Caco-2 (cell line): Measurements from ENCODE around the gene SSTR3. TPM values are rescaled to one million over a fixed set of nuclear protein-coding genes. Genes with fewer than 3 reads are reported as not detected.

ENCODE experiments used
- BruUV-seq: library from RNA; stranded (reverse); fragments of 400-500 nt; replicated peaks from 2 replicates; lab custom pipeline; 2021; lab: Mats Ljungman, UMichigan
- CTCF ChIA-PET: fragments of 300-600 bp; sonication (Branson Sonifier 250); formaldehyde crosslinking; loops from one replicate; lab custom pipeline; 2022; ENCODE audit warnings: antibody characterized with exemption; lab: Charles Lee
- POLR2A ChIA-PET: fragments of 300-600 bp; sonication (Branson Sonifier 250); formaldehyde crosslinking; loops from one replicate; lab custom pipeline; 2022; ENCODE audit warnings: antibody characterized with exemption; lab: Charles Lee
- DNase-seq, 2 experiments: peaks; one replicate each; pipeline versions ENCODE4 v3.0.0 to v3.0.0-alpha.2; 2020 to 2022
- H3K27me3 ChIP-seq: replicated peaks from 2 replicates; pipeline ENCODE4 v1.6.0; 2011; ENCODE audit warnings: low read length; ENCODE audit not compliant: control insufficient read depth, insufficient read depth
- H3K36me3 ChIP-seq: 2 replicates; pipeline ENCODE4 v1.5.1; 2011; ENCODE audit warnings: low read length; ENCODE audit not compliant: control insufficient read depth, insufficient read depth
- H3K4me1 ChIP-seq: fragments of 250-450 bp; sonication (Bioruptor Pico); 2 replicates; pipeline ENCODE4 v1.5.1; 2020; ENCODE audit warnings: mild to moderate bottlenecking
- H3K4me3 ChIP-seq: 2 replicates; pipeline ENCODE4 v1.5.1; 2011; ENCODE audit warnings: low read depth, mild to moderate bottlenecking, control low read depth, low read length
- H3K9me3 ChIP-seq: fragments of 250-450 bp; sonication (Bioruptor Pico); 2 replicates; pipeline ENCODE4 v1.5.1; 2020; ENCODE audit warnings: mild to moderate bottlenecking, moderate library complexity
- H3K27ac Mint-ChIP-seq: one replicate; pipeline ENCODE4 v1.8.0; 2022; ENCODE audit warnings: mixed read lengths; ENCODE audit not compliant: unreplicated experiment
- H3K27me3 Mint-ChIP-seq: one replicate; pipeline ENCODE4 v1.8.0; 2022; ENCODE audit warnings: mixed read lengths; ENCODE audit not compliant: insufficient read depth, unreplicated experiment
- H3K36me3 Mint-ChIP-seq: one replicate; pipeline ENCODE4 v1.8.0; 2022; ENCODE audit warnings: mild to moderate bottlenecking, mixed read lengths; ENCODE audit not compliant: insufficient read depth, unreplicated experiment
- H3K4me1 Mint-ChIP-seq: one replicate; pipeline ENCODE4 v1.8.0; 2022; ENCODE audit warnings: low read depth, mixed read lengths; ENCODE audit not compliant: unreplicated experiment
- H3K4me3 Mint-ChIP-seq: one replicate; pipeline ENCODE4 v1.8.0; 2022; ENCODE audit warnings: mild to moderate bottlenecking, moderate library complexity, mixed read lengths; ENCODE audit not compliant: unreplicated experiment
- H3K9me3 Mint-ChIP-seq: one replicate; pipeline ENCODE4 v1.8.0; 2022; ENCODE audit warnings: mixed read lengths; ENCODE audit not compliant: unreplicated experiment
- CTCF ChIP-seq, 2 experiments: fragments of 200-600 bp in 1 of 2; IDR thresholded peaks; 1 replicate in 1 of 2; 2 replicates in 1 of 2; pipeline versions ENCODE4 v1.5.1 to v1.8.0; 2011 to 2022; ENCODE audit warnings: antibody characterized with exemption in 1 of 2, control low read depth in 1 of 2, inconsistent platforms in 1 of 2, low read depth in 1 of 2, low read length in 1 of 2, mild to moderate bottlenecking in 1 of 2, moderate library complexity in 1 of 2; ENCODE audit not compliant: insufficient read depth in 1 of 2, severe bottlenecking in 1 of 2, unreplicated experiment in 1 of 2
- intact Hi-C: fragments of 100-400 bp; cut with micrococcal nuclease; formaldehyde crosslinking; loops from one replicate; pipeline ENCODE4 v1.10.0; 2022; ENCODE audit not compliant: unreplicated experiment
- total RNA-seq: library from RNA; stranded (reverse); gene quantifications from 2 replicates; pipeline ENCODE4 v1.2.3, GENCODE V29; 2022

The SSTR3 gene
- total RNA-seq, 1 experiment from 2014 or later = not detected

GRCh38 chr22:37197451-37198257 is 14.6 kb downstream of the SSTR3 start:
- peaks cover 22% of the 10 kb centered on the region for H3K36me3 Mint-ChIP-seq
- H3K4me3 Mint-ChIP-seq = peak overlapping the region; percentile 90
- ChIA-PET CTCF (interaction anchor here (0.7 to 1.4 kb wide), 3 partner anchors 65 to 166 kb away, joined by 4 read pairs; no protein-coding TSS in a partner anchor), POLR2A (no interaction called here)
- intact Hi-C loops = loop anchor here (2.0 to 10.0 kb wide), 2 partner anchors 121 to 257 kb away; no protein-coding TSS in a partner anchor
- peak overlapping the region; percentile 68 for H3K4me3 ChIP-seq
- peak overlapping the region; percentile 70 for H3K27ac Mint-ChIP-seq
- peaks cover 9% of the 10 kb centered on the region for H3K9me3 ChIP-seq
- H3K27me3 Mint-ChIP-seq = no peaks in the 10 kb centered on the region
- peak; percentile 41 to 74 for DNase-seq
- peaks cover 54% of the 10 kb centered on the region for H3K4me1 ChIP-seq
- H3K4me1 Mint-ChIP-seq = peaks cover 26% of the 10 kb centered on the region
- no peaks in the 10 kb centered on the region for H3K9me3 Mint-ChIP-seq
- TF ChIP-seq CTCF (IDR thresholded peaks at IDR 0.05; ENCODE audit: insufficient read depth in 1 of 2, low read depth in 1 of 2, low read length in 1 of 2, severe bottlenecking in 1 of 2, unreplicated experiment in 1 of 2) = no peak
- TSS peak; percentile 8 for BruUV-seq
- no peaks in the 10 kb centered on the region for H3K36me3 ChIP-seq
- H3K27me3 ChIP-seq = no peaks in the 10 kb centered on the region

DNA sequence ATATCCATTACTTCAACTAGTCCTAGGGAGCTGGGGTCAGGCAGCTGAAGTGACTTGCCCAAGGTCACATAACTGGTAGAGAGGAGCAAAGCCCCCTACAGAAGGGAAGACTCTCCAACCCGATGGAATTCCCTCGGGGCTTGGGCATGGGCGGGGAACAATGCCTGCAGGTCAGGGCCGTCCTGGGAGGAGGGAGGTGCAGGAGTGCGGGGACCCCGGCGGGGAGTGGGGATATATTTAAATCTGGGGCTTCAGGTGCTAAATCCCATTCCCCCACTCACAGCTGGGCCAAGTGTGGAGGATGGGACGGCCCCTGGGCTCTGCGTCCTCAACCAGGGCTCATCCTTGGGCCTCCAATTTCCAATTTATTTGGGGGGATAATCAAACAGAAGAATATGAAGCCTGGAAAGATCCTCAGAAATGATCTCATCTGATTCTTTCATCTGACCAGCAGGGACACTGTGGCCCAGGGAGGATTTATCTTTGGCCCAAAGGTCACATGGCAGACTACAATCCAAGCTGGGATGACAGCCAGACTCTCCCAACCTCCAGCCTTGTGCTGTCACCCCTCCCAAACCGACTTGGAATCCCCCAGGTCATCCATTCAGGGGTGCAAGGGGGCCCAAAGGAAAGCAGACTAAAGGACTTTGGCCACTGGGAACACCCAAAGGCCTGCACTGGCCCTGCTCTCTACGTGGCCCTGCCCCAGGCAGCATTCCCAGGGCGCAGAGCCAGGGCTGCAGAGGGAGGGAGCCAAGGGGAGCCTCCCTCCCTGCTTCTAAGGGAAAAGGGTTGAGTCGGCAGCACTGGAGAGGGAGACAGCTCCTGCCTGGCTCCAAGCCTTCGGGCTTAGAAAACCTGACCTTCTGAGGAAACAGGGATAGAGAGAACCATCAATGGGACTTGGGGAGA is 15.5 kb downstream of the SSTR3 start:
- Histone ChIP-seq H3K4me3 (no peak overlapping the region), H3K9me3 (peaks cover 11% of the 10 kb centered on the region), H3K27me3 (no peaks in the 10 kb centered on the region), H3K36me3 (no peaks in the 10 kb centered on the region), H3K4me1 (peaks cover 62% of the 10 kb centered on the region)
- Mint-ChIP-seq H3K36me3 (peaks cover 22% of the 10 kb centered on the region), H3K4me1 (peaks cover 32% of the 10 kb centered on the region), H3K27me3 (no peaks in the 10 kb centered on the region), H3K27ac (peak overlapping the region; percentile 70), H3K4me3 (peak overlapping the region; percentile 90), H3K9me3 (no peaks in the 10 kb centered on the region)
- peak; percentile 37 to 69 for DNase-seq
- no TSS peak for BruUV-seq
- ChIA-PET POLR2A (interaction anchor here (0.6 kb wide), 1 partner anchor 820 kb away, joined by 3 read pairs; no protein-coding TSS in a partner anchor), CTCF (interaction anchor here (0.7 to 1.4 kb wide), 3 partner anchors 27 to 165 kb away, joined by 3 to 4 read pairs (median 4); no protein-coding TSS in a partner anchor)
- intact Hi-C loops = loop anchor here (10.0 kb wide), 1 partner anchor 258 kb away; no protein-coding TSS in a partner anchor
- peak in 1 of 2 experiments; percentile 5 for TF ChIP-seq CTCF (IDR thresholded peaks at IDR 0.05; ENCODE audit: insufficient read depth in 1 of 2, low read depth in 1 of 2, low read length in 1 of 2, severe bottlenecking in 1 of 2, unreplicated experiment in 1 of 2)

DNA sequence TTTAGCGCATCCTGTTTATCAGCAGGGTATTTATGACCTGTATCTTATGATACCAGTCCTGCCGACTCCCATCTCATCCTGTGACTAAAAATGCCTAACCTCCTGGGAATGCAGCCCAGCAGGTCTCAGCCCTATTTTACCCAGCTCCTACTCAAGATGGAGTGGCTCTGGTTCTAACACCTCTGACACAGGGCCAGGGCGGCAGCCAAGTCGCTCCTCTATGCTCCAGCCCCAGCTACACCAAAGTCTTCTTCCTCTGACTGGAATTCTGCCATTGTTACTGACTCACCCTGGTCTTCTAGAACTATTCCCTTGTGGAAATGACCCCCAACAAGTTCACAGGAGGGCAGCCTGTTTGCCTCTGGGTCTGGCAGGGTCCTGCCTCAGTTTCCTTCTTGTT is 16.4 kb downstream of the SSTR3 start:
- no TSS peak for BruUV-seq
- H3K4me3 ChIP-seq = no peak overlapping the region

More for the DNA sequence above, 16.4 kb downstream of the SSTR3 start:
- H3K4me1 ChIP-seq = peaks cover 69% of the 10 kb centered on the region
- H3K27me3 Mint-ChIP-seq = no peaks in the 10 kb centered on the region
- no peak overlapping the region for H3K4me3 Mint-ChIP-seq
- peak overlapping the region; percentile 70 for H3K27ac Mint-ChIP-seq
- intact Hi-C loops = loop anchor here (10.0 kb wide), 1 partner anchor 259 kb away; no protein-coding TSS in a partner anchor
- no peaks in the 10 kb centered on the region for H3K27me3 ChIP-seq
- no peak for TF ChIP-seq CTCF (IDR thresholded peaks at IDR 0.05; ENCODE audit: insufficient read depth in 1 of 2, low read depth in 1 of 2, low read length in 1 of 2, severe bottlenecking in 1 of 2, unreplicated experiment in 1 of 2)
- DNase-seq = no peak
- H3K9me3 ChIP-seq = peaks cover 11% of the 10 kb centered on the region
- POLR2A ChIA-PET = interaction anchor here (0.6 kb wide), 1 partner anchor 157 kb away, joined by 4 read pairs; no protein-coding TSS in a partner anchor
- CTCF ChIA-PET = no interaction called here
- H3K36me3 ChIP-seq = no peaks in the 10 kb centered on the region
- peaks cover 22% of the 10 kb centered on the region for H3K36me3 Mint-ChIP-seq
- peaks cover 32% of the 10 kb centered on the region for H3K4me1 Mint-ChIP-seq
- H3K9me3 Mint-ChIP-seq = no peaks in the 10 kb centered on the region
